Kidney glomerular epithelial cell (primary cell): ENCODE data around the gene CFAP61.
"Not testable (repeated sequence)": the region's sequence is repeated elsewhere in the genome, so short reads cannot be mapped to it uniquely, and the experiment has no call there.

Experiments used
- DNase-seq: peaks from one replicate; lab custom pipeline; 2025; lab: John Stamatoyannopoulos, UW

Gene CFAP61

GRCh38 chr20:20089939-20090338 lies 37.6 kb downstream of the CFAP61 start:
- DNase-seq, result no peak

- DNase-seq, result no peak
Measured at GRCh38 chr20:20092827-20093226, 40.5 kb downstream of the CFAP61 start.

- DNase-seq, result no peak
Measured at GRCh38 chr20:20094410-20094809, 42.1 kb downstream of the CFAP61 start.

- DNase-seq, result no peak
Measured at GRCh38 chr20:20095114-20095872, 43.0 kb downstream of the CFAP61 start.

- DNase-seq, result no peak
Measured at GRCh38 chr20:20096421-20096820, 44.1 kb downstream of the CFAP61 start.

- DNase-seq, result no peak
Measured at GRCh38 chr20:20100881-20101280, 48.5 kb downstream of the CFAP61 start.

GRCh38 chr20:20102163-20102562 lies 49.8 kb downstream of the CFAP61 start:
- DNase-seq, result no peak

GRCh38 chr20:20102716-20103258 lies 50.5 kb downstream of the CFAP61 start:
- DNase-seq, result no peak

- no peak for DNase-seq
Measured at GRCh38 chr20:20103486-20103885, 51.2 kb downstream of the CFAP61 start.

GRCh38 chr20:20123187-20123586 lies 70.9 kb downstream of the CFAP61 start:
- not testable (repeated sequence) for DNase-seq

- DNase-seq, result no peak
Measured at GRCh38 chr20:20130399-20130798, 78.1 kb downstream of the CFAP61 start.

- no peak for DNase-seq
Measured at GRCh38 chr20:20134941-20135575, 82.7 kb downstream of the CFAP61 start.

GRCh38 chr20:20136313-20136712 lies 84.0 kb downstream of the CFAP61 start:
- DNase-seq, result no peak

GRCh38 chr20:20137851-20138250 lies 85.5 kb downstream of the CFAP61 start:
- no peak for DNase-seq

GRCh38 chr20:20138301-20139064 lies 86.2 kb downstream of the CFAP61 start:
- no peak for DNase-seq

- DNase-seq, result no peak
Measured at GRCh38 chr20:20139403-20139802, 87.1 kb downstream of the CFAP61 start.

GRCh38 chr20:20143165-20143564 lies 90.8 kb downstream of the CFAP61 start:
- no peak for DNase-seq

- DNase-seq, result no peak
Measured at GRCh38 chr20:20143646-20144045, 91.3 kb downstream of the CFAP61 start.

- no peak for DNase-seq
Measured at GRCh38 chr20:20148779-20149178, 96.4 kb downstream of the CFAP61 start.

- DNase-seq, result no peak
Measured at GRCh38 chr20:20150241-20150640, 97.9 kb downstream of the CFAP61 start.

- no peak for DNase-seq
Measured at GRCh38 chr20:20160520-20160919, 108.2 kb downstream of the CFAP61 start.

GRCh38 chr20:20161611-20162010 lies 109.3 kb downstream of the CFAP61 start:
- DNase-seq, result no peak

GRCh38 chr20:20167698-20168097 lies 115.4 kb downstream of the CFAP61 start:
- DNase-seq, result no peak
